ENCODE results near the gene FBXO40. TPM values are rescaled to one million over a fixed set of nuclear protein-coding genes. Genes with fewer than 3 reads are reported as not detected.

Gene FBXO40
- total and polyA plus RNA-seq, 9 of the 15 experiments (the other 6 are each of a cell fraction or from before 2014, with no cell fraction given), result 0.01 to 0.05 (median 0.04) TPM; not detected in 3

DNA sequence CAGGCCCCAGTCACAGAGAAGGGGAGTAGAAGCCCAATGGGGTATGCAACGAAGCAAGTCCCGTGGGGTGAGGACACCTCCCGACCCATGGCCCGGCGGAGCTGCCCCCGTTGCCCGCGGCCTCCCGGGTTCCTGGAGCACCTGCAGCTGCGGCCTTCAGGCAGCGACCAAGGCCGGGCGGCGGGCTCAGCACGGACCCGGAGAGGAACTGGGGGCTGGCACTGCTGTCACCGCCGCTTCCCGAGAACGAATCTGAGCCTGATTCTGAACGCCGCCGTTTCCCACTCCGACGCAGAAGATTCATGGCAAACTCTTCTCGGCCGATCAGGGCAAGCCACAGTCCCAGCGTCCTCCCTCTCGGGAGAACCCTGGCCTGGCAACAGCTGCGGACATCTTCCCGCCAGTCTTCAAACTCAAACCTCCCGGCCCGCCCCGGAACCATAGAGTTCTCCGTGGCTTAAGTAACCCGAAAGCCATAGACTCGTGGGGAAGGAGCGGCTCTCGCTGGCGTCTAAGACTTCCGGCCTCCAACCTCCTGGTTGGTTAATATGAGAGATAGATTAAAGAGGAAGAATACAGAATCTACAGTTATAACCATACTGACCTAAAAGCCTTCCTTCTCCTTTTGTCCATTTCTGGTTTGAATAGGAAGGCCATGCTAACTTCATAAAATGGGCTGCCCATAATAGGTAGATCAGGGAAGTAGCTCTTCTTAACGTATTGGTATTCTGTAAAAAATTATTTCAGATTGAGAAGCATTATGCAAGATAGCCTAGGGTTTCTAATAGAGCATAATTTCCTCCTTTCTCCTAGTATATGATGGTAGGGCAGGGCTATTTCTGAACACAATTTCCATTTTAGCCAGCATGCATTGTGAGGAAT lies 47.4 kb upstream of the FBXO40 start, which contains the start of gene POLQ (continued):
- TF ChIP-seq ZNF766 (CRISPR knock-in tag; conservative IDR thresholded peaks at IDR 0.05) (no peak), XRCC5 (IDR thresholded peaks at IDR 0.05; ENCODE audit: low read depth, low read length) (0 out of 2 replicates have a peak, but pooled peaks have one; percentile 42), TAF1 (IDR thresholded peaks at IDR 0.05; ENCODE audit: control insufficient read depth, extremely low read depth, insufficient read depth, low read length, severe bottlenecking) (peak; percentile 80), XRCC4 (IDR thresholded peaks at IDR 0.05; ENCODE audit: extremely low read depth, insufficient read depth, insufficient read length) (no peak), TEAD2 (tag; IDR thresholded peaks at IDR 0.05) (no peak), PHTF2 (CRISPR knock-in tag; IDR thresholded peaks at IDR 0.05) (no peak), CEBPB (tag; IDR thresholded peaks at IDR 0.05) (no peak), NRF1 (conservative IDR thresholded peaks at IDR 0.05 in 1 of 2, IDR thresholded peaks at IDR 0.05 in 1 of 2) (no peak), ZNF239 (CRISPR knock-in tag; IDR thresholded peaks at IDR 0.05) (no peak), TAF15 (IDR thresholded peaks at IDR 0.05; ENCODE audit: low read depth, low read length) (no peak), GATA2 (CRISPR knock-in tag; IDR thresholded peaks at IDR 0.05) (no peak), ZNF124 (CRISPR knock-in tag; IDR thresholded peaks at IDR 0.05) (no peak), CCNT2 (IDR thresholded peaks at IDR 0.05; ENCODE audit: borderline replicate concordance, extremely low read depth, insufficient read length, low read depth, low read length) (no peak), ZSCAN29 (IDR thresholded peaks at IDR 0.05) (no peak), ZNF589 (CRISPR knock-in tag; IDR thresholded peaks at IDR 0.05; ENCODE audit: low read depth) (no peak), RAD51 (IDR thresholded peaks at IDR 0.05; ENCODE audit: borderline replicate concordance, low read depth) (no peak), ELF1 (tag; IDR thresholded peaks at IDR 0.05) (peak; percentile 82), CBX8 (IDR thresholded peaks at IDR 0.05; ENCODE audit: borderline replicate concordance, extremely low read depth, low read depth, low read length, poor library complexity, severe bottlenecking) (no peak), NR1H2 (CRISPR knock-in tag; IDR thresholded peaks at IDR 0.05) (no peak), ATF7 (IDR thresholded peaks at IDR 0.05) (peak; percentile 34; the same call in 1 of the 2 replicates)
- TF ChIP-seq, protein P1, sequence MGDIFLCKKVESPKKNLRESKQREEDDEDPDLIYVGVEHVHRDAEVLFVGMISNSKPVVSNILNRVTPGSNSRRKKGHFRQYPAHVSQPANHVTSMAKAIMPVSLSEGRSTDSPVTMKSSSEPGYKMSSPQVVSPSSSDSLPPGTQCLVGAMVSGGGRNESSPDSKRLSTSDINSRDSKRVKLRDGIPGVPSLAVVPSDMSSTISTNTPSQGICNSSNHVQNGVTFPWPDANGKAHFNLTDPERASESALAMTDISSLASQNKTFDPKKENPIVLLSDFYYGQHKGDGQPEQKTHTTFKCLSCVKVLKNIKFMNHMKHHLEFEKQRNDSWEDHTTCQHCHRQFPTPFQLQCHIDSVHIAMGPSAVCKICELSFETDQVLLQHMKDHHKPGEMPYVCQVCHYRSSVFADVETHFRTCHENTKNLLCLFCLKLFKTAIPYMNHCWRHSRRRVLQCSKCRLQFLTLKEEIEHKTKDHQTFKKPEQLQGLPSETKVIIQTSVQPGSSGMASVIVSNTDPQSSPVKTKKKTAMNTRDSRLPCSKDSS (IDR thresholded peaks at IDR 0.05; ENCODE audit: low read depth, partially characterized antibody), result no peak
- TF ChIP-seq, protein P2, sequence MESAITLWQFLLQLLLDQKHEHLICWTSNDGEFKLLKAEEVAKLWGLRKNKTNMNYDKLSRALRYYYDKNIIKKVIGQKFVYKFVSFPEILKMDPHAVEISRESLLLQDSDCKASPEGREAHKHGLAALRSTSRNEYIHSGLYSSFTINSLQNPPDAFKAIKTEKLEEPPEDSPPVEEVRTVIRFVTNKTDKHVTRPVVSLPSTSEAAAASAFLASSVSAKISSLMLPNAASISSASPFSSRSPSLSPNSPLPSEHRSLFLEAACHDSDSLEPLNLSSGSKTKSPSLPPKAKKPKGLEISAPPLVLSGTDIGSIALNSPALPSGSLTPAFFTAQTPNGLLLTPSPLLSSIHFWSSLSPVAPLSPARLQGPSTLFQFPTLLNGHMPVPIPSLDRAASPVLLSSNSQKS (CRISPR knock-in tag; IDR thresholded peaks at IDR 0.05), result no peak
- TF ChIP-seq, protein P3, sequence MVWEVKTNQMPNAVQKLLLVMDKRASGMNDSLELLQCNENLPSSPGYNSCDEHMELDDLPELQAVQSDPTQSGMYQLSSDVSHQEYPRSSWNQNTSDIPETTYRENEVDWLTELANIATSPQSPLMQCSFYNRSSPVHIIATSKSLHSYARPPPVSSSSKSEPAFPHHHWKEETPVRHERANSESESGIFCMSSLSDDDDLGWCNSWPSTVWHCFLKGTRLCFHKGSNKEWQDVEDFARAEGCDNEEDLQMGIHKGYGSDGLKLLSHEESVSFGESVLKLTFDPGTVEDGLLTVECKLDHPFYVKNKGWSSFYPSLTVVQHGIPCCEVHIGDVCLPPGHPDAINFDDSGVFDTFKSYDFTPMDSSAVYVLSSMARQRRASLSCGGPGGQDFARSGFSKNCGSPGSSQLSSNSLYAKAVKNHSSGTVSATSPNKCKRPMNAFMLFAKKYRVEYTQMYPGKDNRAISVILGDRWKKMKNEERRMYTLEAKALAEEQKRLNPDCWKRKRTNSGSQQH (CRISPR knock-in tag; IDR thresholded peaks at IDR 0.05), result no peak
